Body of pancreas (tissue), 4 donors: ENCODE measurements around the gene ANKRD22. TPM values are rescaled to one million over a fixed set of nuclear protein-coding genes. Genes with fewer than 3 reads are reported as not detected.

Source experiments
- ATAC-seq: fragments of 150-250 bp; one replicate; pipeline ENCODE4 v1.9.1; 2016
- DNase-seq, 4 donors: peaks; one replicate each; pipeline ENCODE4 v3.0.0-alpha.2; 2019
- H3K27ac ChIP-seq, 4 donors: fragments of 200-600 bp; sonication (generic); 1 replicate in 3 of 4; 2 replicates in 1 of 4; pipeline versions ENCODE4 v1.5.1 to v1.6.1; 2016 to 2019; ENCODE audit warnings: mild to moderate bottlenecking in 1 of 4, mixed read lengths in 1 of 4, moderate library complexity in 1 of 4
- H3K27me3 ChIP-seq, 2 donors: fragments of 200-600 bp; sonication (generic); one replicate each; pipeline ENCODE4 v1.6.0; 2016; ENCODE audit warnings: mild to moderate bottlenecking in 1 of 2
- H3K36me3 ChIP-seq, 2 donors: fragments of 200-600 bp; sonication (generic); replicated peaks in 1 of 2; 2 replicates each; pipeline ENCODE4 v1.5.1; 2016; ENCODE audit warnings: low read depth in 2 of 2; ENCODE audit not compliant: insufficient read depth in 1 of 2
- H3K4me1 ChIP-seq: fragments of 200-600 bp; sonication (generic); one replicate; pipeline ENCODE4 v1.6.0; 2016
- H3K4me3 ChIP-seq, 2 donors: fragments of 200-600 bp; sonication (generic); 1 replicate in 1 of 2; 2 replicates in 1 of 2; pipeline ENCODE4 v1.5.1; 2016 to 2019
- H3K9me3 ChIP-seq, 3 donors: fragments of 200-600 bp; sonication (generic); 1 replicate in 2 of 3; 2 replicates in 1 of 3; pipeline ENCODE4 v1.5.1; 2016
- CTCF ChIP-seq, 7 experiments: fragments of 450-650 bp in 4 of 7; fragments of 200-600 bp in 3 of 7; sonication (generic) in 3 of 7; IDR thresholded peaks; one replicate each; pipeline ENCODE4 v1.5.1; 2016 to 2019; ENCODE audit warnings: antibody characterized with exemption in 7 of 7
- POLR2A ChIP-seq, 3 donors: fragments of 450-650 bp; IDR thresholded peaks; one replicate each; pipeline ENCODE4 v1.6.1; 2016; ENCODE audit warnings: antibody characterized with exemption in 3 of 3, mild to moderate bottlenecking in 2 of 3
- WGBS, 2 donors: methylation state at CpG; one replicate each; pipeline ENCODE4 v1.1.5; 2017; 5-methylcytosine and 5-hydroxymethylcytosine counted together
- intact Hi-C: fragments of 100-400 bp; cut with DNase I; formaldehyde crosslinking; loops from one replicate; pipeline ENCODE4 v1.15.1; 2023
- total RNA-seq, 2 donors: library from RNA; depleted of rRNA; stranded (reverse); fragments of >200 nt; gene quantifications; one replicate each; pipeline ENCODE4 v1.1.0, GENCODE V29; 2016

Gene ANKRD22
- total RNA-seq, 2 donors from 2014 or later = 5.9 to 13.5 TPM

DNA sequence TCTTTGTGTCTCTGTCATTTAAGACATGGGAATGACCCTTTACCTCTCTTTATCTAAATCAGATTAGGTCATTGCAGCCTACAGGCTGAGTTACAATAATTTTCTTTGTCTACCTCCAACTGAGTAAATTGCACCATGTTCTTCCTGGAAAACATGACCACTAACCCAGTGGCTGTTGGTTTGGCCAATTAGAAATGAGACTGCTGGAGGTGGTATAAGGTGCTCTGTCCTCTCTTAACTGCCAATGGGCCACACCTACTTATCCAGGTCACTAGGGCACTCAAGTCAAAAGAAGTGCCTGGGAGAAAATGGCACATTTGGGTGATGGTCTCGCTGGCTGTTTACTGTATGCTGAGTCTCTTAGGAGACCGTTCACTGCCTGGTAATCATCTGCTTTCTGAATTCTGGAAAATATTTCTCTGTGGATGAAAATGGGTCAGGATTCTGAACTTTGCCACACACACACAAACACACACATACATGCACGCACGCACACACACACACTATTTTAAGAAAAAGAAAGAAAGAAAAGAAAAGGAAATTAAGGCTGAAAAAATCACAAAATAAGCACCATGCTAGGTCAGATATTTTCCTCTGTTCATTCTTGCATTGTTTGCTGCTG is 44.8 kb upstream of the ANKRD22 start:
- Histone ChIP-seq H3K27ac (no peak overlapping the region), H3K9me3 (no peaks in the 10 kb centered on the region), H3K27me3 (no peaks in the 10 kb centered on the region), H3K4me3 (no peak overlapping the region), H3K36me3 (no peaks in the 10 kb centered on the region), H3K4me1 (no peaks in the 10 kb centered on the region)
- ATAC-seq = peak; percentile 47
- 88 to 90% methylated on average over 4 of the region's 4 CpGs for WGBS, 2 donors
- no peak for DNase-seq
- TF ChIP-seq POLR2A (IDR thresholded peaks at IDR 0.05) = no peak
- TF ChIP-seq CTCF (IDR thresholded peaks at IDR 0.05) = no peak
- intact Hi-C loops = no loop called here

GRCh38 chr10:88895250-88895649 is 43.6 kb upstream of the ANKRD22 start:
- ATAC-seq (no peak), DNase-seq (no peak)
- no peaks in the 10 kb centered on the region for H3K27me3 ChIP-seq
- no peak overlapping the region for H3K27ac ChIP-seq
- intact Hi-C loops = no loop called here
- H3K4me3 ChIP-seq = no peak overlapping the region
- TF ChIP-seq POLR2A (IDR thresholded peaks at IDR 0.05) (no peak), CTCF (IDR thresholded peaks at IDR 0.05) (no peak)
- no peaks in the 10 kb centered on the region for H3K36me3 ChIP-seq
- WGBS, 2 donors = 65 to 92% methylated on average over 1 of the region's 1 CpG
- no peaks in the 10 kb centered on the region for H3K4me1 ChIP-seq
- H3K9me3 ChIP-seq = no peaks in the 10 kb centered on the region

DNA sequence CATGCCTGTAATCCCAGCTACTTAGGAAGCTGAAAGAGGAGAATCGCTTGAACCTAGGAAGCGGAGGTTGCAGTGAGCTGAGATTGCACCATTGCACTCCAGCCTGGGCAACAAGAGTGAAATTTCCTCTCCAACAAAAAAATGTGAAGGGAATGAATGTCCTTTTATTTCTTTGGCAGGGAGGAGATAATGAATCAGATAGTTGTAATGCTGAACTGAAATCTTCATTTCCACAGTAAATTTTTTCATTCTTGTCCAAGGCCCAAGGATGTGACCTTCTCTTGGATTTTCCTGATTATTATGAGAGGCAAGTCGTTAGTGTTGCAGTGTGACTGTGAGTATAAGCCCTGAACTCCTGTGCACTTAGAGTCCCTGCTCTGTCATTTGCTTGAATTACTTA is 42.0 kb upstream of the ANKRD22 start:
- no peaks in the 10 kb centered on the region for H3K36me3 ChIP-seq
- WGBS, 2 donors = 70 to 78% methylated on average over 3 of the region's 3 CpGs
- ATAC-seq (peak; percentile 47), DNase-seq (no peak)
- no peaks in the 10 kb centered on the region for H3K9me3 ChIP-seq
- no peaks in the 10 kb centered on the region for H3K27me3 ChIP-seq
- H3K4me1 ChIP-seq = no peaks in the 10 kb centered on the region
- H3K27ac ChIP-seq = peak overlapping the region in 1 of 4 donors; percentile 48
- H3K4me3 ChIP-seq = no peak overlapping the region
- TF ChIP-seq POLR2A (IDR thresholded peaks at IDR 0.05) = no peak
- no peak for TF ChIP-seq CTCF (IDR thresholded peaks at IDR 0.05)
- intact Hi-C loops = no loop called here

GRCh38 chr10:88892222-88892967 is 40.8 kb upstream of the ANKRD22 start:
- Histone ChIP-seq H3K27me3 (no peaks in the 10 kb centered on the region), H3K36me3 (no peaks in the 10 kb centered on the region), H3K27ac (no peak overlapping the region), H3K4me1 (no peaks in the 10 kb centered on the region), H3K9me3 (no peaks in the 10 kb centered on the region), H3K4me3 (no peak overlapping the region)
- no peak for DNase-seq
- intact Hi-C loops = no loop called here
- no peak for ATAC-seq
- 54 to 98% methylated on average over 2 of the region's 2 CpGs for WGBS, 2 donors
- TF ChIP-seq CTCF (IDR thresholded peaks at IDR 0.05) (no peak), POLR2A (IDR thresholded peaks at IDR 0.05) (no peak)
